Measurements from ENCODE around the gene PLEKHM2.

- TF ChIP-seq MAFK (IDR thresholded peaks at IDR 0.05; ENCODE audit: low read depth, low read length) (no peak), POLR2A (IDR thresholded peaks at IDR 0.05; ENCODE audit: low read depth, low read length) (no peak)
- TF ChIP-seq, protein P1, sequence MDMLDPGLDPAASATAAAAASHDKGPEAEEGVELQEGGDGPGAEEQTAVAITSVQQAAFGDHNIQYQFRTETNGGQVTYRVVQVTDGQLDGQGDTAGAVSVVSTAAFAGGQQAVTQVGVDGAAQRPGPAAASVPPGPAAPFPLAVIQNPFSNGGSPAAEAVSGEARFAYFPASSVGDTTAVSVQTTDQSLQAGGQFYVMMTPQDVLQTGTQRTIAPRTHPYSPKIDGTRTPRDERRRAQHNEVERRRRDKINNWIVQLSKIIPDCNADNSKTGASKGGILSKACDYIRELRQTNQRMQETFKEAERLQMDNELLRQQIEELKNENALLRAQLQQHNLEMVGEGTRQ (IDR thresholded peaks at IDR 0.05; ENCODE audit: low read depth, low read length) = no peak
- TF ChIP-seq, protein P2, sequence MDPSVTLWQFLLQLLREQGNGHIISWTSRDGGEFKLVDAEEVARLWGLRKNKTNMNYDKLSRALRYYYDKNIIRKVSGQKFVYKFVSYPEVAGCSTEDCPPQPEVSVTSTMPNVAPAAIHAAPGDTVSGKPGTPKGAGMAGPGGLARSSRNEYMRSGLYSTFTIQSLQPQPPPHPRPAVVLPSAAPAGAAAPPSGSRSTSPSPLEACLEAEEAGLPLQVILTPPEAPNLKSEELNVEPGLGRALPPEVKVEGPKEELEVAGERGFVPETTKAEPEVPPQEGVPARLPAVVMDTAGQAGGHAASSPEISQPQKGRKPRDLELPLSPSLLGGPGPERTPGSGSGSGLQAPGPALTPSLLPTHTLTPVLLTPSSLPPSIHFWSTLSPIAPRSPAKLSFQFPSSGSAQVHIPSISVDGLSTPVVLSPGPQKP (IDR thresholded peaks at IDR 0.05; ENCODE audit: borderline replicate concordance, low read depth, low read length) = no peak
- TF ChIP-seq, protein P3, sequence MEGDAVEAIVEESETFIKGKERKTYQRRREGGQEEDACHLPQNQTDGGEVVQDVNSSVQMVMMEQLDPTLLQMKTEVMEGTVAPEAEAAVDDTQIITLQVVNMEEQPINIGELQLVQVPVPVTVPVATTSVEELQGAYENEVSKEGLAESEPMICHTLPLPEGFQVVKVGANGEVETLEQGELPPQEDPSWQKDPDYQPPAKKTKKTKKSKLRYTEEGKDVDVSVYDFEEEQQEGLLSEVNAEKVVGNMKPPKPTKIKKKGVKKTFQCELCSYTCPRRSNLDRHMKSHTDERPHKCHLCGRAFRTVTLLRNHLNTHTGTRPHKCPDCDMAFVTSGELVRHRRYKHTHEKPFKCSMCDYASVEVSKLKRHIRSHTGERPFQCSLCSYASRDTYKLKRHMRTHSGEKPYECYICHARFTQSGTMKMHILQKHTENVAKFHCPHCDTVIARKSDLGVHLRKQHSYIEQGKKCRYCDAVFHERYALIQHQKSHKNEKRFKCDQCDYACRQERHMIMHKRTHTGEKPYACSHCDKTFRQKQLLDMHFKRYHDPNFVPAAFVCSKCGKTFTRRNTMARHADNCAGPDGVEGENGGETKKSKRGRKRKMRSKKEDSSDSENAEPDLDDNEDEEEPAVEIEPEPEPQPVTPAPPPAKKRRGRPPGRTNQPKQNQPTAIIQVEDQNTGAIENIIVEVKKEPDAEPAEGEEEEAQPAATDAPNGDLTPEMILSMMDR (conservative IDR thresholded peaks at IDR 0.05; ENCODE audit: low read depth, low read length) = no peak
These were observed 46.3 kb upstream of the PLEKHM2 start for GRCh38 chr1:15637826-15638225.

Data from IMR-90 (cell line).